Activated T-cell treated with anti-CD3 and anti-CD28 coated beads for 24 hours (primary cell): Measurements from ENCODE around the gene RASIP1.

ENCODE experiments used
- DNase-seq: peaks from one replicate; pipeline ENCODE4 v3.0.0-alpha.2; 2020; ENCODE audit warnings: low read depth

Gene RASIP1

GRCh38 chr19:48674216-48674809 lies 66.1 kb downstream of the RASIP1 start:
- DNase-seq, result no peak

GRCh38 chr19:48673436-48674100 lies 66.8 kb downstream of the RASIP1 start:
- no peak for DNase-seq

DNA sequence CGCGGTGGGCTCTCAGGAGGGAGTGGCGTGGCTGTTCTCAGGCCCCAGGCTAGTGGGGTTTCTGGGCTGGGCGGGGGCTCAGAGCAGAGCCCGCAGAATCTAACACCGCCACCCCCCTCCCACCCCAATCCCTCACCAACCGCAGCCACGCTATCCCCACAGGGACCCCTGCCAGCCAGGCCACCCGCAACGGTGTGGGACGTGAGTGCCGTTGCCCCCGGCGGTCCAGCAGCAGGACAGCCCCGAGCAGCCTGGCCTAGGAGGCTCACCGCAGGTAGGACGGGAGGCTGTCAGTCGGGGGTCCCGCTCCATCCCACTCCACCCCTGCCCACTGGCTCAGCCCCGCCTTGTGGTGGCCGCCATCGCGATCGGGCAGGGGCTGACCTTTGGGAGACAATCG lies 67.4 kb downstream of the RASIP1 start, which contains the start of gene NTN5:
NTN5 (minus strand) TSS at position 24 of the 400 bp plus-strand sequence. CDS start 2,031 bp downstream, outside the sequence.
- DNase-seq, result no peak

DNA sequence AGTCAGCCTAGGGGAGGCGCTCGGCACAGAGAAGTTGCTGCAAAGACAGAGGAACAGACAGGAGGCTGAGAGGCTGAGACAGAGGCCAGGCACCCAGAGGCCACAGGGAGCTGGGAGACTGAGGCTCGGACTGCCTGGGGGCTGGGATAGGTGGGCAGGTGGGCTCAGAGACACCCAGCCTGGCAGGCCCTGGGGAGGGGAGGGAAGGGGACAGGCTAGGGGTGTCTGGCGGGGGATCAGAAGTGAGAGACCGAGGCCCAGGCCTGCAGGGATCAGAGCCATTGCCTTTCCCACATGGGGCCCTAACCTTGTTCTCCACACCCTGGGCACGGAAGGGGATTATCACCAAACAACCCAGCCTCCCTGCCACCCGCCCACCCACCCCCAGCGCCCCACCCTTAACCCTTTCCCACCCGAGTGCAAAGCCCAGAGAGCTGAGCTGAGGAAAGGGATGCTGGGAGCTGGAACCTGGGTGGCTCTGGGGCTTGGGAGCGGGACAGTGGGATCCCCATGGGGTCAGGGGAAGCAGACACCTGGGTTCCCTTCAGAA lies 68.9 kb downstream of the RASIP1 start:
- DNase-seq, result no peak

GRCh38 chr19:48670699-48671445 lies 69.5 kb downstream of the RASIP1 start:
- DNase-seq, result no peak
